Peyer's patch (tissue), 4 donors: Measurements from ENCODE around the gene FAF2. TPM values are rescaled to one million over a fixed set of nuclear protein-coding genes. Genes with fewer than 3 reads are reported as not detected.
A peak's percentile ranks its signal among the peaks of the same experiment; 100 is the strongest.

Source experiments
- DNase-seq, 3 donors: peaks; one replicate each; pipeline ENCODE4 v3.0.0-alpha.2; 2017 to 2019
- H3K27ac ChIP-seq, 4 donors: fragments of 200-600 bp; sonication (generic); one replicate each; pipeline ENCODE4 v1.5.1; 2016 to 2019
- H3K27me3 ChIP-seq, 2 donors: fragments of 200-600 bp; sonication (generic); one replicate each; pipeline ENCODE4 v1.5.1; 2019
- H3K36me3 ChIP-seq, 3 donors: fragments of 200-600 bp; sonication (generic); one replicate each; pipeline ENCODE4 v1.5.1; 2016 to 2019
- H3K4me1 ChIP-seq, 4 donors: fragments of 200-600 bp; sonication (generic); one replicate each; pipeline ENCODE4 v1.5.1; 2016 to 2019
- H3K4me3 ChIP-seq, 4 donors: fragments of 200-600 bp; sonication (generic); 1 replicate in 3 of 4; 2 replicates in 1 of 4; pipeline ENCODE4 v1.5.1; 2016 to 2019; ENCODE audit warnings: mild to moderate bottlenecking in 1 of 4
- H3K9me3 ChIP-seq, 4 donors: fragments of 200-600 bp; sonication (generic); one replicate each; pipeline ENCODE4 v1.5.1; 2016 to 2019; ENCODE audit warnings: mild to moderate bottlenecking in 1 of 4
- CTCF ChIP-seq, 6 experiments: fragments of 450-650 bp in 4 of 6; fragments of 200-600 bp in 2 of 6; sonication (generic) in 1 of 6; IDR thresholded peaks; one replicate each; pipeline ENCODE4 v1.5.1; 2017 to 2019; ENCODE audit warnings: antibody characterized with exemption in 6 of 6, mild to moderate bottlenecking in 3 of 6, moderate library complexity in 1 of 6
- POLR2A ChIP-seq, 2 donors: fragments of 450-650 bp; IDR thresholded peaks; one replicate each; pipeline ENCODE4 v1.5.1; 2017; ENCODE audit warnings: antibody characterized with exemption in 2 of 2, mild to moderate bottlenecking in 2 of 2, moderate library complexity in 2 of 2
- total RNA-seq, 4 donors: library from RNA; depleted of rRNA; stranded (reverse); fragments of >200 nt; gene quantifications; one replicate each; pipeline ENCODE4 v1.1.0, GENCODE V29; 2016

The FAF2 gene
- total RNA-seq, 4 donors from 2014 or later, result 18.2 to 41.5 (median 32.4) TPM

- peaks cover 0 to 40% (median 14%) of the 10 kb centered on the region in 4 donors for H3K4me1 ChIP-seq
- H3K27ac ChIP-seq, result no peak overlapping the region
- peaks cover 0 to 53% (median 3%) of the 10 kb centered on the region in 3 donors for H3K36me3 ChIP-seq
- H3K9me3 ChIP-seq, result no peaks in the 10 kb centered on the region
- no peak overlapping the region for H3K4me3 ChIP-seq
- no peak for DNase-seq
- no peaks in the 10 kb centered on the region for H3K27me3 ChIP-seq
- TF ChIP-seq POLR2A (IDR thresholded peaks at IDR 0.05) (no peak), CTCF (IDR thresholded peaks at IDR 0.05) (no peak)
Measured at GRCh38 chr5:176527246-176528222, 79.3 kb downstream of the FAF2 start.

GRCh38 chr5:176528301-176528700 lies 80.1 kb downstream of the FAF2 start:
- no peak overlapping the region for H3K4me3 ChIP-seq
- no peaks in the 10 kb centered on the region for H3K27me3 ChIP-seq
- H3K4me1 ChIP-seq, result peaks cover under 1 to 48% (median 20%) of the 10 kb centered on the region in 4 donors
- H3K36me3 ChIP-seq, result peaks cover 0 to 53% (median 3%) of the 10 kb centered on the region in 3 donors
- no peak for DNase-seq
- TF ChIP-seq CTCF (IDR thresholded peaks at IDR 0.05) (no peak), POLR2A (IDR thresholded peaks at IDR 0.05) (no peak)
- peak overlapping the region in 1 of 4 donors; percentile 84 for H3K27ac ChIP-seq
- H3K9me3 ChIP-seq, result no peaks in the 10 kb centered on the region

DNA sequence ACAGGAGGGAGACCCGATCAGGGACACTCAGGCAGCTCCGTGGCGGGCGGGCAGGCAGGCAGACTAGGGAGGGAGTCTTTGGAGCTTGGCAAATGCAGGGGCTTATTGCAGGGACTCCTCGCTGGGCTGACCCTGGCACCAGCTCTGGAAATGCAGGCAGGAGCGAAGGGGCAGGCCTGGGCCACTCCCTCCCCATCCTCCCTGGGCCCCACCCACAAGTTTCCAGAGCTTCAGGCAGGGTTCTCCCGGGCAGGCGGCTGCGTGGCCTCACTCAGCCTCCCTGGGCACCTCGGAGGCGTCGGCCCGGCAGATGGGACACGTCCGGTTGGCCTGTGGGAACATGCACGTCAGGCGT lies 80.6 kb downstream of the FAF2 start:
- Histone ChIP-seq H3K27me3 (no peaks in the 10 kb centered on the region), H3K9me3 (no peaks in the 10 kb centered on the region), H3K36me3 (peaks cover 0 to 53% (median 3%) of the 10 kb centered on the region in 3 donors), H3K4me3 (no peak overlapping the region), H3K27ac (peak overlapping the region in 2 of 4 donors; percentile 21 to 84), H3K4me1 (peaks cover 5 to 52% (median 25%) of the 10 kb centered on the region in 4 donors)
- no peak for DNase-seq
- TF ChIP-seq CTCF (IDR thresholded peaks at IDR 0.05), result no peak
- TF ChIP-seq POLR2A (IDR thresholded peaks at IDR 0.05), result no peak

DNA sequence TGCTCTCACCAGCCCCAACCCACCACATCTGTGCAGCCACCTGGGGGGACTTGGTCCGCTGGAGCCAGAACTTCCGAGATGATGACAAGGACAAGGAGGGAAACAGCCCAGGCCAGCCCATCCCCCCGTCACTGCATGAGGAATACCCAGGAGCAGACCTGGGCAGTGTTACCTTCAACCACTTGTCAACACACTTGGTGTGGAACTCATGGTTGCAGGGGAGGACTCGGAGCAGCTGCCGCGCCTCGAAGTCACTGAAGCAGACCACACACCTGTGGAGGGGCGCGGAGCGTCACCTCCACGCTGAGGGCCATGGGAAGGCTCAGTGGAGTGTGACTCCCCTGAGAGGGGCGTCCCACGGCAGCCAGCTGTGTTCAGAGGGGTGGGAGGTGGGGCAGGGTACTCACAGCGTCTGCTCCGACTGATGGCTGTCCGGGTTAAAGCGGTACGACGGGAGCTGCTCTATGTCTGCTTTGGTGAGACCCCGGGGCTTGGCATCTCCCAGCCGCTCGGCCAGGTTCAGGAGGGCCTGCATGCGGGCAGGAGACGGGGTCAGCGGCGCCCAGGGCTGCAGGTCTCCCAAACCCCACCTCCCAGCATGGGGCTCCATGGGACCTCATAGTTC lies 81.0 kb downstream of the FAF2 start:
- Histone ChIP-seq H3K27ac (peak overlapping the region in 2 of 4 donors; percentile 21 to 84), H3K27me3 (no peaks in the 10 kb centered on the region), H3K4me1 (peaks cover 9 to 57% (median 29%) of the 10 kb centered on the region in 4 donors), H3K36me3 (peaks cover 0 to 53% (median 3%) of the 10 kb centered on the region in 3 donors), H3K9me3 (no peaks in the 10 kb centered on the region), H3K4me3 (peak overlapping the region in 1 of 4 donors; percentile 12)
- peak in 1 of 3 donors; percentile 58 for DNase-seq
- TF ChIP-seq CTCF (IDR thresholded peaks at IDR 0.05) (no peak), POLR2A (IDR thresholded peaks at IDR 0.05) (no peak)

GRCh38 chr5:176529741-176530141 lies 81.6 kb downstream of the FAF2 start:
- Histone ChIP-seq H3K9me3 (no peaks in the 10 kb centered on the region), H3K27ac (peak overlapping the region in 2 of 4 donors; percentile 21 to 84), H3K4me3 (peak overlapping the region in 1 of 4 donors; percentile 22), H3K27me3 (no peaks in the 10 kb centered on the region), H3K36me3 (peaks cover 0 to 53% (median 3%) of the 10 kb centered on the region in 3 donors), H3K4me1 (peaks cover 15 to 62% (median 35%) of the 10 kb centered on the region in 4 donors)
- peak in 2 of 3 donors; percentile 83 to 87 for DNase-seq
- TF ChIP-seq CTCF (IDR thresholded peaks at IDR 0.05) (peak in 1 of 6 experiments; percentile 5), POLR2A (IDR thresholded peaks at IDR 0.05) (no peak)
